Coronary artery (tissue), 2 donors: ENCODE results near the gene TEAD1.

Experiments used
- DNase-seq: peaks from one replicate; pipeline ENCODE4 v3.0.0-alpha.2; 2017; ENCODE audit warnings: low spot score
- H3K27ac ChIP-seq, 2 donors: fragments of 200-600 bp; sonication (generic); one replicate each; pipeline ENCODE4 v1.5.1; 2016 to 2019
- H3K4me3 ChIP-seq: fragments of 200-600 bp; sonication (generic); 2 replicates; pipeline ENCODE4 v1.5.1; 2016; ENCODE audit warnings: mild to moderate bottlenecking, moderate library complexity
- TF ChIP-seq, protein P1 (sequence below): fragments of 200-600 bp; sonication (generic); IDR thresholded peaks from one replicate; pipeline ENCODE4 v1.5.1; 2019; ENCODE audit warnings: antibody characterized with exemption

The TEAD1 gene

DNA sequence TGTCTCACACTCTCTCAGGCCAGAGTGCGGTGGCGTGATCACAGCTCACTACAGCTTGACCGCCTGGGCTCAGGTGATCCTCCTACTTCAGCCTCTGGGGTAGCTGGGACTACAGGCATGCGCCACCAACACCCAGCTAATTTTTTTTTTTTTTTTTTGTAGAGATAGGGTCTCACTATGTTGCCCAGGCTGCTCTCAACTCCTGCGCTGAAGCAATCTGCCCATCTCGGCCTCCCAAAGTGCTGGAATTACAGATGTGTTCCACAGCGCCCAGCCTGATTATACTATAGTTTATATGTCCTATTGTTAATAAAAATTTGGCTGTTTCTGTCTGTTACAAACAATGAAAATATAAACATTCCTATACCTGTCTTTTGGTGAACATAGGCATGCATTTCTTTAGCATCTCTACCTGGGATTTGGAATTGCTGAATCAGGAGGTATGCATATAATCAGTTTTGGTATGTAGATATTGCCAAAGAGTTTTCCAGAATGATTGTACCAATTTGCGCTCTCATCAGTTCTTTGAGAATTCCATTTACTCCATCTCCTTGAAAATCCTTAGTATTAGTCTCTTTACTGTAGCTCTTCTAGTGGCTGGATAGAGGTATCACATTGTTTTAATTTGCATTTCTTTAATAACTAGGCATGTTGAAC lies 78.8 kb downstream of the TEAD1 start:
- TF ChIP-seq, protein P1, sequence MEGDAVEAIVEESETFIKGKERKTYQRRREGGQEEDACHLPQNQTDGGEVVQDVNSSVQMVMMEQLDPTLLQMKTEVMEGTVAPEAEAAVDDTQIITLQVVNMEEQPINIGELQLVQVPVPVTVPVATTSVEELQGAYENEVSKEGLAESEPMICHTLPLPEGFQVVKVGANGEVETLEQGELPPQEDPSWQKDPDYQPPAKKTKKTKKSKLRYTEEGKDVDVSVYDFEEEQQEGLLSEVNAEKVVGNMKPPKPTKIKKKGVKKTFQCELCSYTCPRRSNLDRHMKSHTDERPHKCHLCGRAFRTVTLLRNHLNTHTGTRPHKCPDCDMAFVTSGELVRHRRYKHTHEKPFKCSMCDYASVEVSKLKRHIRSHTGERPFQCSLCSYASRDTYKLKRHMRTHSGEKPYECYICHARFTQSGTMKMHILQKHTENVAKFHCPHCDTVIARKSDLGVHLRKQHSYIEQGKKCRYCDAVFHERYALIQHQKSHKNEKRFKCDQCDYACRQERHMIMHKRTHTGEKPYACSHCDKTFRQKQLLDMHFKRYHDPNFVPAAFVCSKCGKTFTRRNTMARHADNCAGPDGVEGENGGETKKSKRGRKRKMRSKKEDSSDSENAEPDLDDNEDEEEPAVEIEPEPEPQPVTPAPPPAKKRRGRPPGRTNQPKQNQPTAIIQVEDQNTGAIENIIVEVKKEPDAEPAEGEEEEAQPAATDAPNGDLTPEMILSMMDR: no peak
- DNase-seq: no peak
- H3K27ac ChIP-seq: no peak overlapping the region
- no peak overlapping the region for H3K4me3 ChIP-seq

DNA sequence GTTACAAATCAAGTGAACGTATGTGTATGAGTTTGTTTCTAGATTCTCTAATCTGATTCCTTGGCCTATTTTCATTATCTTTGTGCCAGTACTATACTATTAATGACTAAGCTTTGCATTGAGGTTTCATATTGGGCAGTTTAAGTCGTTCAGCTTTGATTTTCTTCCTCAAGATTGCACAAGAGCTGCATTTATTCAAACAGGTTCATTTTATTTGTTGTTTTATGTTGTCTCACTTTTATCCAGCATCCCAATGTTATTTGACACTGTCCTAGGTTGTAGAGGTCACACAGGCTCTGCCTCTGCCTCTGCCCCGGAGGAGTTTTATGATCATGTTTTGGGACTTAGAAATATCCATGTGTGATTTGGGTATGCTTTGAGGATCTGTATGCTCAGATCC lies 79.8 kb downstream of the TEAD1 start:
- TF ChIP-seq, protein P1: no peak
- no peak for DNase-seq
- Histone ChIP-seq H3K4me3 (no peak overlapping the region), H3K27ac (no peak overlapping the region)

DNA sequence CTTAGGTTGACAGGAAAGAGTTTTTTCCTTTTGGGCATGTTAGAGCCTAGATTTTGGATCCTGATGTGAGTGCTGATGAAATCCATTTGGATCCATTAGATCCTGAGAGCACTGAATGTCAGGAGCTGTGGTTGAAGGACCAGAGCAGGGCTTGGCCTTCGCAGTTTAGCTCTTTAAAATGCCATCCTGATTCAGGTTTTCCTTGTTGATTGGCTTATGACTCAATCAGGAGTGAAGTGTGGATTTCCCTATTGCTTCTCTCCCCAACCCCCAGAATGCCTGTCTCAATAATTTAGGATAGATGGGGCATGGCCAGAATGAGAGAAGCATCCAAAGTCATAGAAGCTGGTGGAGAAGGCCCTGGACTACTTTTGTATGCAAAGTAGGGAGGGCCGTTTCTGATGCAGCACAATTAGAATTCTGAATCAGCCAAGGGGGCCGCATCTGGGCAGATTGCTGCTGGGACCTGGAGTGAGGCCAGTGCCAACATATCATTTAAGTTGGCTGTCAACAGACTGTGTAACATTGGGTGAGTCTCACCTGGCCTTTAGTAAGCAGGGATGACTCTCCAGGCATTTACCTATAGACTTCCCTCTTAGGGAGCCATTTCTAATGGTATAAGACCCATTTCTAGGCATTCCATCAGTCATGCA lies 80.5 kb downstream of the TEAD1 start:
- TF ChIP-seq, protein P1: no peak
- no peak for DNase-seq
- Histone ChIP-seq H3K4me3 (no peak overlapping the region), H3K27ac (no peak overlapping the region)

DNA sequence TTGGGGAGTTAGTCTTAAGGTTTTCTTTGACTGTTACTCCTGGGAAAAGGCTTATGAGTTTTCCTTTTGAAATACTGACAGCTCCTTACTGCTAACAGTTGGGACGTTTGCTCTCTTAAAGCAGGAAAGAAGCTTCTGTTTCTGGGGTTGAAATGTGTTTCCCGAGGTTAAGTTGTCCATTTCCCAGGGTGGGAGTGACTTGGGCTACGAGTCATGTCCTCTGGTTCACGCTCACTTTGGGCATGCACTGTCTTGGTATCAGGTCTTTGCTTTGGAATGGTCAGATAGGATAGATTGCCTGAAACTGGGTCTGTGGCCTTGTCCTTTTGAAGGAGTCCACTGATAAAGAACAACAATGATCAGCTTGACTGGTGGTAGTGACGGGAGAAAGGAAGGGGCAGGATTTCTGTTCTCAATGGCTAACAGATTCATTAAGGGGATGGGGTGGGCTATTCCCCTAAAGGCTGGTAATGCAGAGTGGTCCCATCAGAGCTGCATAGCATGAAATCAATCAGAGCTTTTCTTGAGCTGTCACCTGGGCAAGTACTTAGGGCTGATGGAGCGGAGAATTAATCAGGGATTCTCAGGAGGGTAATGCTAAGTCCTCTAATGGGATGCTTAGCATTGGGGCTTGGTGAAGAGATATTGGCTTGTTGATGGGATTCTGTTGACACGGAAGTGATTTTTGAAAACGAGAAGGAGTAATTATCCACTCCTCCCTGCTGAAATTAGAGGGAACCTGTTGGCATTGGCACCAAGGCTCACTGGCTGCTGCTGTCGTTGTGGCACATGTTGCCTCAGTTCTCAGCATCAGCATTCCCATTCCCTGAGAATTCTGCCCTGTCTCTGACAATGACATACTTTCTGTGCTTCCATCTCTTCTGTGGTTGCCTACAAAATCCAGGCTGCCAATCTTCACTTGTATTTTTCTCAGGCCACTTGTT lies 81.6 kb downstream of the TEAD1 start:
- TF ChIP-seq, protein P1: no peak
- no peak overlapping the region for H3K27ac ChIP-seq
- DNase-seq: no peak
- no peak overlapping the region for H3K4me3 ChIP-seq

DNA sequence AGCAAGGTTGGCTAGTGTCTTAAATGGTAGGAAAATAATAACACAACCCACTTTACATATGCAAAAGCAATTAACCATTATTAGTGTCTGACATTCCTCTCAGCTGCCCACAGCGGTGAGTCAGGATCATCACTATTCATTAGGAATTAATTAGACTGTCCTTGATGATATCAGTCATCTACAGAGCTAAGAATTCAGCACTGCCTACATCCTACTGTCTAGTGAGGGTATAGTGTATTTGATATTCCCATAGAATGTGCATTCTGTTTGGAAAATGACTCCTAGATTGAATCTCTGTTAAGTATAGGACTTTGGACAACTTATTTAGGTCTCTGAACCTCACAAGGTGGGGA lies 82.2 kb downstream of the TEAD1 start:
- Histone ChIP-seq H3K27ac (no peak overlapping the region), H3K4me3 (no peak overlapping the region)
- TF ChIP-seq, protein P1: no peak
- DNase-seq: no peak

DNA sequence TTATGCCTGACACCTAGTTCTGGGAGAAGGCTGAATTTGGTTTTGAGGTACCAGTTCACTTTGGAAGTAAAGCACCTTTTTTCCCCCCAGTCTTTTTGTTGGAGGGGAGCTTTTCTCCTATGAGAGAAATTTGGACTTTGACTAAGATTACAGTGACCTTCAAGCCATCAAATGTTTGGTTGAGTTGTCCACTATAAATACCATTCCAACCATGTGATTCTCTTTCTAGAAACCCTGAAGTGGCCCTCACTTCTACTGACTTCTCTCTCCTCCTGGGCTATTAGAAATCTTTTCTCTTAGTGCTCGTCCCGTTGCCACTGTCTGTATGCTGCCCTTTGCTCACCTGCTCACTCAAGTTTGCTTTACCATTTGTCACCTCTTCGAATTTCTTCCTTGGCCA lies 82.6 kb downstream of the TEAD1 start:
- no peak for DNase-seq
- TF ChIP-seq, protein P1: no peak
- Histone ChIP-seq H3K4me3 (no peak overlapping the region), H3K27ac (no peak overlapping the region)
